Hepatic stellate cell (primary cell): ENCODE results near the gene MFSD6L.
"Not testable (repeated sequence)": the region's sequence is repeated elsewhere in the genome, so short reads cannot be mapped to it uniquely, and the experiment has no call there.

Source experiments
- DNase-seq: peaks from one replicate; pipeline ENCODE4 v3.0.0; 2011; ENCODE audit warnings: low spot score

The MFSD6L gene

GRCh38 chr17:8825802-8826201 is 26.6 kb upstream of the MFSD6L start:
- no peak for DNase-seq

DNA sequence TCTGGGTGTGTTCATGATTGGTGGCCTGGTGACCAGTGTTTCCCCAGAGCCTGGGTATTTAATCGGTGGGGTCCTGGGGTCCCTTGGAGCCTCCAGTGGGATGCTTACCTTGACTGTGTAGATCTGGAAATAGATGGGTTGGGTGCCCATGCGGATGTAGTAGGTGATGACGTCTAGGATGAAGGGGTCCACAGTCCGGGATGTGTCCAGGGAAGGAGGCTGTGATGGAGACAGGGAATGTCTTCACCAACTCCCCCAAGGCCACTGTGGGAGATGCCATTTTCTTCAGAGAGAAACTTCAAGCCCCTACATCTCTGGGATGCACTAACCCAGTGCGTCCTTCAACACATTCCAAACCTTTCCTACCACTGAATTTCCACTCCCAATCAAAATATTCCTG is 24.1 kb upstream of the MFSD6L start:
- DNase-seq, result no peak

DNA sequence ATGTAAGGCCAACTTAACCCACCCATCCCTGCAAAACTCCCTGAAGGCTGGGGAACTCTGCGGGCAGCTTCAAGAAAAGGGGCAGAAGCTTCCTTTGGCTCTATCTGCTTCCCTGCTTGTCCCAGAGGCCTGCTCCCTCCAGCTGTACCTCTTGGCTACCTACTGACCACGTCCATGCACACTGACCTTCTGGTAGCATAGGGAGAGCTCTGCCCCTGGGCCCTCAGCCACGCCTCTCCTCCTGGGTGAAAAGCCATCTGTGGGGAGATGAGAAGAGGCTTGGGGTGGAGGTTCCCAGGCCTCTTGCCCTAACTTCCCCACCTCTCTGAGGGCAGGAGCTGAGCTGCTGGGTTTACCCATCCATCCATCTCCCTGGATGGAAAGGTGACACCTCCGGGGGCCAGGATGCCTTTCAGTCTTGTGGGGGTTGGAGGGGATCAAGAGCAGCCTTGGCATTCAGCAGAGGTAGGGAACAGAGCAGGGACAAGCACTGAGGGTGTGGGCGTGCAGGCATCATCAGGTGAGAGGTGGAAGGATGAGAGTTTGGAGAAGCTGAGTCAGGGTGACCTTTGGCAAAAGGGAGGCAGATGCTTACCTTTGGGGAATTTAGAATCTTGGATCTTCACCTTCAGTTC is 23.4 kb upstream of the MFSD6L start:
- no peak for DNase-seq

DNA sequence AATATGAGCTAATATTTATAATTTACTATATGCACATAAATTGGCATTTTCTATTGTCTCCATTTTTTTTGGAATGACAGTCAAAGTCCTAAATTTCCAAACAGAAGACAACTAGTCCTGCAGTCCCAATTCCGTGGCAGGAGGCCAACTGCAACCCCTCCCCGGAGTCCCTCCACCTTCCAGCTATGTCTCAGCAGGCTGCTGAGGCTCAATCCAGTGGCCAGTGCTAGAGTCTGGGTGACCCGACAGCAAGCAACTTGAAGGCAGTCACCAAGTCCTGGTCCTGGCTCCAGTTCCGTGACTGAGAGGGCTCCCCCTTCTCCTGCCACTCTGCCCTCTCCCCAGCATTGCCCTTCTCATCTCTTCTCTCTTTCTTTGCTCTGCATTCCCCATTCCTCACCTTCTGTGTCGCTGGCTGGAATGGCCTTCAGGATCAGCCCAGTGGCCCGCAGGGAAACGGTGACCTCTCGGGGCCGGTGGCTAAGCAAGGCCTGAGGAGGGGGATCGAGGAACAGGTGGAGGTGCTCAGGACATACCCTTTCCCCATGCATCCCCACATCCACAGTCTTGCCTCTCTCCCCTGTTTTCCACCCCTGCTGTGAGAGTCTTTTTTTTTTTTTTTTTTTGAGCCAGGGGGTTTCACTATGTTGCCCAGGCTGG is 22.4 kb upstream of the MFSD6L start:
- no peak for DNase-seq

- no peak for DNase-seq
Measured at GRCh38 chr17:8820311-8821010, 21.3 kb upstream of the MFSD6L start.

GRCh38 chr17:8818654-8819330 is 19.6 kb upstream of the MFSD6L start:
- no peak for DNase-seq

DNA sequence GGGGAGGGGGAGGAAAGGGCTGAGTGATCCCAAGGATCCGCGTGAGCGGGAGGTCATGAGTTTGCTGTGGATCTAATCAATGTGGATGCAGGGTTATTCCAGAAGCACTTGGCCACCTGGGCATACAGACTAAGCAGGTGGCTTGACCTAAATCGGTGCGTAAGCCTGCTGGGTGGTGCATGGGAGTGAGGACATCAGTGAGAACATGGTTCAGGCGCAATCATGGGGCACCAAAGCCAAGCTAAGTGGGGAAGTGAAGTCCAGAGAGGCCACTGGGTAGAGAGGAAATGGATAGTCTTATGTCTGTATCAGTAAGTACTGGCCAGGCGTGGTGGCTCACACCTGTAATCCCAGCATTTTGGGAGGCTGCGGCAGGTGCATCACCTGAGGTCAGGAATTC is 18.9 kb upstream of the MFSD6L start:
- DNase-seq, result no peak

- no peak for DNase-seq
Measured at GRCh38 chr17:8806926-8807550, 7.9 kb upstream of the MFSD6L start.

DNA sequence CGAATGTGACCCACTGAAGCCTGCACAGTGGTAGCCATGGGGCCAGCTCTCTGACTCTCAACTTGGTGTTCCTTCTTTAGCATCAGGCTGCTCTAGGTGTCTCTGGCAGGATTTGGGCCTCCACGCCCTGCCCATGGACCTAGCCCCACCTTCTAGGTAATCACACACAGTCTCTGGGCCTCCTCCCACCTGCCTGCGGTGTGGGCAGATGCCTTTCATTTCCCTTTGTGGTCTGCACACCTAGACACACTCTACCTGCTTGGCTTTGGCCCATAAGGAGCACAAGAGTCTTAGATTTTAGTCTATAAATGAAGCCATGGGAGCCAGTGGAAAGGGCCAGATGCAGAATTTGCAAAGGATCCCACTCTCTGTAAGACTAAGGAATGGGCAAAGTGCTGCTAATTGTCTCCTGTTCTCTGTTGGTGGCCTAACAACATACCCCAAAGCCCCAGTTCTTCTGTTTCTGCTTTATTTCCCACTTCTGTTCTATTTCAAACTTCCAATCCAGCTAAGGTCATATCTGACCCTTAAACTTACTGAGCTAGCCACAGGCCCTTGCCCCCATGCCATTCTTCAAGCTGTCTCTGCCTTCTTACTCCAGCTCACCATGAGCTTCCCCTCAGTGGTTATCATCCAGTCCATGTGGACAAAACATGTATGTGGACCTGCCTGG is 7.2 kb upstream of the MFSD6L start:
- no peak for DNase-seq

GRCh38 chr17:8805396-8805795 is 6.2 kb upstream of the MFSD6L start:
- DNase-seq, result not testable (repeated sequence)

DNA sequence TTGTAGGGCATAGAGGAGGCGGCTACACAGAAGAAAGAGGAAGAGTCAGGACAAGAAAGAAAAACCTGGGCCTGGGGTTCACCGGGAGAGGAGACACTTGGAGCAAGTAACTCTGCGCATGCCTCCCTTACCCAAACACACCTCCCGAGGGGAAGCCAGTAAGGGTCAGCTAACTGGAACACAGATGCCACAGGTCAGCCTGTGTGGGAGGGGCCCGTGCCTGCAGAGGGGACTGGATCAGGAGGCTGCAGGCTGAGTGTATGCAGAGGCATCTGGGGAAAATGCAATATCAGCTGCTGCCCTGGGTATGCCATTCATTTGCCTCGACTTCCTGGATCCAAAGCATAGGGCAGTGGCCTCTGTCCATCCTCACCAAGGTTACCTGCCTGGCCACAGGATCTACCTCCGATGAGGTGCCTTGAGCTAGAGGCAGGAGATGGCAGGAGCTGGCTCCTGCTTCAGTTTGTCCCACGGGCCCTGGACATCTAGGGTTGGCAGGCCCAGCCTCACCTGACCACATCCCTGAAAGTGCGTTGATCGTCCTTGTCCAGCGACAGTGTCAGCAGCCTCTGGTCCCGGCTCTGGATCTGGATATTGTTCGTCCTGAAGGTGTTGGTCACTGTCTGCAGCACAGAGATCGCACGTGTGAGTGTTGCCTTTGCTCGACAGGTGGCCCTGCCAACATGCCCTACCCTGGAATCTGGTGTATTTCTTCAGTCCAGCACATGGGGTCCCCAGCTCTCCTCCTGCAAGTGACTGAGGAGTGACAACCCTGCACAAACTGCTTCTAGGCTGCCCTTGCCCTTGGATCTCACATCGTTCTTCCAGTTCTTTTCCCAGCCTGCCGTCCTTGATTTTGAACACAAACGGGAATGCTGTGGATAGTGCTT is 4.6 kb upstream of the MFSD6L start:
- DNase-seq, result no peak

- DNase-seq, result no peak
Measured at GRCh38 chr17:8801135-8801840, 2.1 kb upstream of the MFSD6L start.

- no peak for DNase-seq
Measured at GRCh38 chr17:8800656-8801055, 1.5 kb upstream of the MFSD6L start.

DNA sequence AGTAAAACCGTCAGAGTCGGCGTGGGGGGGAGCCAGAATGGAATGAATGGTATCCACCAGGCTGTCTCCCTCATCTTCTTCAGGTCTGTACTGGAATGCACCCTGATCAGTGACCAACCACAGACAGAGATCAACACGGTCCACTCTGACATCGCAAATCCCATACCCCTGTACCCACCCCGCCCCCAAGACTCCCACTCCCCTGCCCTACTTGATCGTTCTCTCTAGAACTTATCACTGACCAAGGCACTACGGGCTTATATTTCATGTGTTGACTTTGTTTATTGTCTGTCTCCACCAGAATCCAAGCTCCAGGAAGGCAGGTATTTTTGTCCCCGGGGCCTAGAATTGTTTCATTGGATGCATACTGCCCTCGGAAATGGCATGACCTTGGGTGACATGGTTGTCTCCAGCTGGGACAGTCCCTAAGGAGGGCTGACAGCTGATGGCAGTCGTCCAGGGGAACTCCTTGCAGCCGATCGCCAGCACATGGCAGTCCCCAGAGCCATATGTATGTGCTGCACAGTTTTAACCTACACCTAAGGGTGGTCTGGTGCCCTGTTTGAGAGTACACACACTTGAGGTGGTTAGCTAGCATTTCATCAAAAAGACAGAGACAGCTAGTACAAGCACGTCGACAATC is 526 bp upstream of the MFSD6L start:
- DNase-seq, result no peak

DNA sequence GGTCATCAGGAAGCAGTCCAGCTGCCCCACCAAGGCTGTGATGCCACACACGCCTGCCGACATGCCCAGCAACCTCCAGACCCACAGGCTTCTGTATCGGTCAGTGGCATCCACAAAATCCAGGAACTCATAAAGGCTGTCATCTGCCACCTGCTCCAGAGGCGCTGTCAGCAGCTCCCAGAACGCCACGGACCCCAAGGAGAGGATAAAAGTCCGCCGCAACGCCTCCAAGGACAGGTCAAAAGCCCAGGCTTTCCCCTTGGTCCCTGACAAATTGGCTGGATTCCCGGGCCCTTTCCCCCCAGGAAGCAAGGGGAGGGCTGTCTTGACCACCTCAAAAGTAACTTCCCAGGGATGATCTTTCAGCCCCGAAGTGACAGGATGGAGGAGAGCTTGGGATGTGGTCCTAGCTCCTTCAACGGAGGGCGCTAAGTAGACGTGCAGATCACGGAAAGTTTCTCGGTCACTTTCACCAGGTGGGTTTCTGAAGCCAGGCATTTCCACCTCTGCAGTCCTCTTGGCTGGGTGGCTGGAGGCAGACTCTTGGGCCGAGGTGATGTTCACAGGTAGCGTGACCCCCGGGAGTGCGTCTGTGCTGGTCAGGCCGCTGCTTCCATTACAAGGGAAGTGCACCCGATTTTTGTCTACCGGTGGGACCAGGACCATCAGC is 854 bp downstream of the MFSD6L start:
- DNase-seq, result no peak

DNA sequence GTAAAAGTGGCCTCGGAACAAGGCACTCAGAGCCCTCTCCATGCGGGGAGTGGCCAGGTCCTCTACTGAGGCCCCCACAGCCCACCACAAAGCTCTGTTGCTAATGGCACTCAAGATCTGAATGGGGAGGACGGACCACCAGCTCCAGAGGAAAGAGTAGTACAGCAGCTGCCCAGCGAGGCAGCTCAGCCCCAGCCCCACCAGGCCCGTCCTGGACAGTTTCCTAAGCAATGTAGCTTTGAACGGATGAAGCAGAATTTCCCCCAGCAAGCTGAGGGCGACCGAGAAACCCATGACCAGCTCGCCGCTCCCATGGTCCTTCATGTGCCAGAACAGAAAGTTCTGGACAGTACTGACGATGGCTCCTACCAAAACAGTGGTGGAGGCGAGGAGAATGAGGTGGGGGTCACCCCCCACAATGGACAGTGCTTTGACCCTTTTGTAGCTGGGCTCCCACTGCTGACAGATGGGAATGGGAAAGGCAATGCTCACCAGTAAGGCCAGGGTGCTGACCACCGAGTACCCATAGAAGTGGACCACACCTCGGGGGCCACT is 1.5 kb downstream of the MFSD6L start:
- DNase-seq, result no peak

DNA sequence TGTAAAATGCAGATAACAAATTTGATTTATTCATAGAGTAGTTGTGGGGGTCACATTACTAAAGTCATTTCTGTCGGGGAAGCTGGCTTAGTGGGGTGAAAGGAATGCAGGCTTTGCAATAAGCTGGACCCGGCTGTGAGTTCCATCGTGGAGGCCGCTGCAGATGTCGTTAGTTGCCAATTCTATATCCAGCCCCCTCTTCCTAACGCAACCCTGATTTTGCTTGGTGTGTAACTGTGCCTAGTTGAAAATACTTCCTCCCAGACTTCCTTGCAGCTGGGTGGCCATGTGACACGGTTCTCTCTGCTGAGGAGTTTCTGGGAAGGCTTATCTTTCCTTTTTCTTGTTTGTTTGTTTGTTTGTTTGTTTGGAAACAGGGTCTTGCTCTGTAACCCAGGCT is 4.5 kb downstream of the MFSD6L start:
- no peak for DNase-seq

GRCh38 chr17:8793649-8794048 is 5.5 kb downstream of the MFSD6L start:
- DNase-seq, result no peak

GRCh38 chr17:8792646-8793045 is 6.5 kb downstream of the MFSD6L start:
- DNase-seq, result no peak
